ENCODE measurements around the gene ERICH3.
"Not testable (repeated sequence)": the region's sequence is repeated elsewhere in the genome, so short reads cannot be mapped to it uniquely, and the experiment has no call there.

DNA sequence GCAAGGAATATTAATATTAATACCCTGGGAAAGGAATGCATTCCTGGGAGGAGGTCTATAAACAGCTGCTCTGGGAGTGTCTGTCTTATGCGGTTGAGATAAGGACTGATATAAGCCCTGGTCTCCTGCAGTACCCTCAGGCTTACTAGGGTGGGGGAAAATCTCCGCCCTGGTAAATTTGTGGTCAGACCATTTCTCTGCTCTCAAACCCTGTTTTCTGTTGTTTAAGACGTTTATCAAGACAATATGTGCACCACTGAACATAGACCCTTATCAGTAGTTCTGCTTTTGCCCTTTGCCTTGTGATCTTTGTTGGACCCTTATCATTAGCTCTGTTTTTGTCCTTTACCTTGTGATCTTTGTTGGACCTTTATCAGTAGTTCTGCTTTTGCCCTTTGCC lies 2.7 kb downstream of the ERICH3 start:
- not testable (repeated sequence) for TF ChIP-seq EP300 (IDR thresholded peaks at IDR 0.05); MAFK (IDR thresholded peaks at IDR 0.05; ENCODE audit: partially characterized antibody); POLR2A (IDR thresholded peaks at IDR 0.05; ENCODE audit: low read length); KDM5A (IDR thresholded peaks at IDR 0.05); CEBPB (IDR thresholded peaks at IDR 0.05); FOSL2 (IDR thresholded peaks at IDR 0.05); FOSL2 (CRISPR knock-in tag; IDR thresholded peaks at IDR 0.05); POLR2AphosphoS2 (conservative IDR thresholded peaks at IDR 0.05; ENCODE audit: low read length); ZFP36 (IDR thresholded peaks at IDR 0.05; ENCODE audit: borderline replicate concordance, partially characterized antibody)
- TF ChIP-seq, protein P1, sequence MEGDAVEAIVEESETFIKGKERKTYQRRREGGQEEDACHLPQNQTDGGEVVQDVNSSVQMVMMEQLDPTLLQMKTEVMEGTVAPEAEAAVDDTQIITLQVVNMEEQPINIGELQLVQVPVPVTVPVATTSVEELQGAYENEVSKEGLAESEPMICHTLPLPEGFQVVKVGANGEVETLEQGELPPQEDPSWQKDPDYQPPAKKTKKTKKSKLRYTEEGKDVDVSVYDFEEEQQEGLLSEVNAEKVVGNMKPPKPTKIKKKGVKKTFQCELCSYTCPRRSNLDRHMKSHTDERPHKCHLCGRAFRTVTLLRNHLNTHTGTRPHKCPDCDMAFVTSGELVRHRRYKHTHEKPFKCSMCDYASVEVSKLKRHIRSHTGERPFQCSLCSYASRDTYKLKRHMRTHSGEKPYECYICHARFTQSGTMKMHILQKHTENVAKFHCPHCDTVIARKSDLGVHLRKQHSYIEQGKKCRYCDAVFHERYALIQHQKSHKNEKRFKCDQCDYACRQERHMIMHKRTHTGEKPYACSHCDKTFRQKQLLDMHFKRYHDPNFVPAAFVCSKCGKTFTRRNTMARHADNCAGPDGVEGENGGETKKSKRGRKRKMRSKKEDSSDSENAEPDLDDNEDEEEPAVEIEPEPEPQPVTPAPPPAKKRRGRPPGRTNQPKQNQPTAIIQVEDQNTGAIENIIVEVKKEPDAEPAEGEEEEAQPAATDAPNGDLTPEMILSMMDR (IDR thresholded peaks at IDR 0.05) = not testable (repeated sequence)
- TF ChIP-seq, protein P2, sequence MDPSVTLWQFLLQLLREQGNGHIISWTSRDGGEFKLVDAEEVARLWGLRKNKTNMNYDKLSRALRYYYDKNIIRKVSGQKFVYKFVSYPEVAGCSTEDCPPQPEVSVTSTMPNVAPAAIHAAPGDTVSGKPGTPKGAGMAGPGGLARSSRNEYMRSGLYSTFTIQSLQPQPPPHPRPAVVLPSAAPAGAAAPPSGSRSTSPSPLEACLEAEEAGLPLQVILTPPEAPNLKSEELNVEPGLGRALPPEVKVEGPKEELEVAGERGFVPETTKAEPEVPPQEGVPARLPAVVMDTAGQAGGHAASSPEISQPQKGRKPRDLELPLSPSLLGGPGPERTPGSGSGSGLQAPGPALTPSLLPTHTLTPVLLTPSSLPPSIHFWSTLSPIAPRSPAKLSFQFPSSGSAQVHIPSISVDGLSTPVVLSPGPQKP (IDR thresholded peaks at IDR 0.05; ENCODE audit: low read depth, low read length) = not testable (repeated sequence)

All from A549 (cell line).